ENCODE results near the gene HIF3A.

The HIF3A gene

DNA sequence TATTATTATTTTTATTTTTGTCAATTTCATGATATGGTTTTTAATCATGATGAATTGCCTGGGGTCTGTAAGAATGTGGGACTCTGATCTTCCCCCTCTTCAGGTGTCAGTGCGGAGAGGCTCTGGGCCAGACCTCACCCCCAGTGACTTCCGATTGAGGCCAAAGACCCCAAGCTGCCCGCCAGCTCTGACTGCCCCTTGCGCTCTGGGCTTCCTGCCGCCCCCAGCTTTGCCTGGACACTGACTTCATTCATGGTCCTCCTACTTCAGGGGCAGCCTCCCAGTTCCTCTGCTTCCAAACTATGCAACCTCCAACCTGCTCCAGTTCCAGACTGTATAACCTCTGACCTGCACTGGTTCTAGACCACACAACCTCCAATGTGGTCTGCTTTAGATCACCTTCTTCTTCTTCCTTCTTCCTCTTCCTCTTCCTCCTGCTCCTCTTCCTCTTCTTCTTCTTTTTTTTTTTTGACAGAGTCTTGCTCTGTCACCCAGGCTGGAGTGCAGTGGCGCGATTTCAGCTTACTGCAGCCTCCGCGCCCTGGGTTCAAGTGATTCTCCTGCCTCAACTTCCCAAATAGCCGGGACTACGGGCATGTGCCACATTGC, 43.3 kb downstream of the HIF3A start:
- in situ Hi-C loops (cut with MboI; ENCODE audit: low pct_unique_long_range_greater_than_20kb, low sequenced_read_pairs, unreplicated experiment) = no loop called here
- TF ChIP-seq, protein P1, sequence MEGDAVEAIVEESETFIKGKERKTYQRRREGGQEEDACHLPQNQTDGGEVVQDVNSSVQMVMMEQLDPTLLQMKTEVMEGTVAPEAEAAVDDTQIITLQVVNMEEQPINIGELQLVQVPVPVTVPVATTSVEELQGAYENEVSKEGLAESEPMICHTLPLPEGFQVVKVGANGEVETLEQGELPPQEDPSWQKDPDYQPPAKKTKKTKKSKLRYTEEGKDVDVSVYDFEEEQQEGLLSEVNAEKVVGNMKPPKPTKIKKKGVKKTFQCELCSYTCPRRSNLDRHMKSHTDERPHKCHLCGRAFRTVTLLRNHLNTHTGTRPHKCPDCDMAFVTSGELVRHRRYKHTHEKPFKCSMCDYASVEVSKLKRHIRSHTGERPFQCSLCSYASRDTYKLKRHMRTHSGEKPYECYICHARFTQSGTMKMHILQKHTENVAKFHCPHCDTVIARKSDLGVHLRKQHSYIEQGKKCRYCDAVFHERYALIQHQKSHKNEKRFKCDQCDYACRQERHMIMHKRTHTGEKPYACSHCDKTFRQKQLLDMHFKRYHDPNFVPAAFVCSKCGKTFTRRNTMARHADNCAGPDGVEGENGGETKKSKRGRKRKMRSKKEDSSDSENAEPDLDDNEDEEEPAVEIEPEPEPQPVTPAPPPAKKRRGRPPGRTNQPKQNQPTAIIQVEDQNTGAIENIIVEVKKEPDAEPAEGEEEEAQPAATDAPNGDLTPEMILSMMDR (IDR thresholded peaks at IDR 0.05; ENCODE audit: extremely low read depth, insufficient read depth, missing control alignments) = no peak
- DNase-seq (ENCODE audit: low spot score) = no peak

DNA sequence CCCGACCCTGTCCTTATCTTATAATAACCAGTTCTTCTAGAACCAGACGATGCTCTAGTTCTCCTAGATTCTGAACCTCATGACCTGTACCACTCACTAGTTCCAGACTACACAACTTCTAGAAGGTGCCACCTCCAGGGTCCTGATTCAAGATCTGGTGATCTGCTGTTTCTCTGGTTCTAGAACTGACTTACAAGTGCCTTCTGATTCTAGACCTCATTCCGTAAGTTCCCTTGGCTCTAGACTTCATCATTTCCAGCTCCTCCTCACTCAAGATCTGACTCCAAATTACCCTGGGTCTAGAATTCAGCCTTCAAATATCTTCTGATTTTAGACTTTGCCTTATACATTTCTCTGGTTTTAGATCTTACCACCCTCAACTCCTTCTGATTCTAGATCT, 45.1 kb downstream of the HIF3A start:
- TF ChIP-seq, protein P1 (IDR thresholded peaks at IDR 0.05; ENCODE audit: extremely low read depth, insufficient read depth, missing control alignments) = no peak
- no peak for DNase-seq (ENCODE audit: low spot score)
- in situ Hi-C loops (cut with MboI; ENCODE audit: low pct_unique_long_range_greater_than_20kb, low sequenced_read_pairs, unreplicated experiment) = no loop called here

DNA sequence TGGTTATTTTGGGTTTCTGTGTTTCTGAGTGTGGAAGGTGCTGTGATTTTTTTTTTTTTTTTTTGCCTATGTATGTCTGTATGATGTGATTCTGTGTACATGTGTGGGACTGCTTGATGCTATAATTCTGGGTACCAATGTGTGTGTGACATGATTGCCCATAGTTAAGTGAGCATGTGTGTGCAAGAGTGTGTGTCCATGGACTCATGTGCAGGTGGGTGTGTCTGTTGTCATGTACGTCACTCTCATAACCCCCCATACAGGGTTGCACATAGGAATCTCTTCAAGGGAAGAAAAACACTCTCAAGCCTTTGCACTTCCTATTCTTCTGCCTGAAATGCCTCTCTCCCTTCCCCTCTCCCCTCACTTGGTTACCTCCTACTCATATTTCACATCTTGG, 47.5 kb downstream of the HIF3A start:
- TF ChIP-seq, protein P1 (IDR thresholded peaks at IDR 0.05; ENCODE audit: extremely low read depth, insufficient read depth, missing control alignments) = no peak
- in situ Hi-C loops (cut with MboI; ENCODE audit: low pct_unique_long_range_greater_than_20kb, low sequenced_read_pairs, unreplicated experiment) = no loop called here
- no peak for DNase-seq (ENCODE audit: low spot score)

DNA sequence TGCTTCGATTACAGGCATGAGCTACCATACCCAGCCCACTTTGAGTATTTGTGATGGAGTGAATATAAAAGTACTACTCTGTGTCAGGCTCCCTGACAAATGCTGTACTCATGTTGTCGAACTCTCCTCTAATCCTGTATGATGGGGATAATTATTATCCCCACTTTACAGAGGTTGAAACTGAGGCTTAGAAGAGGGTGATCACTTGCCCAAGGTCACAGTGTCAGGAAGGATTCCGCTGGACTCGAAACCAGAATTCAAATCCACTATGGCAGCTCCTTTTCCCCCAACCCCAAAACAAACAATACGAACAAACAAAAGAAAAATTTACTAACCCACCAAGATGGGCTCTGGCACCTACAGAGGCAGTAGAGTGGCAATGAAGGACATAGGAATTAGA, 48.3 kb downstream of the HIF3A start:
- TF ChIP-seq, protein P1 (IDR thresholded peaks at IDR 0.05; ENCODE audit: extremely low read depth, insufficient read depth, missing control alignments) = no peak
- DNase-seq (ENCODE audit: low spot score) = no peak
- in situ Hi-C loops (cut with MboI; ENCODE audit: low pct_unique_long_range_greater_than_20kb, low sequenced_read_pairs, unreplicated experiment) = no loop called here

DNA sequence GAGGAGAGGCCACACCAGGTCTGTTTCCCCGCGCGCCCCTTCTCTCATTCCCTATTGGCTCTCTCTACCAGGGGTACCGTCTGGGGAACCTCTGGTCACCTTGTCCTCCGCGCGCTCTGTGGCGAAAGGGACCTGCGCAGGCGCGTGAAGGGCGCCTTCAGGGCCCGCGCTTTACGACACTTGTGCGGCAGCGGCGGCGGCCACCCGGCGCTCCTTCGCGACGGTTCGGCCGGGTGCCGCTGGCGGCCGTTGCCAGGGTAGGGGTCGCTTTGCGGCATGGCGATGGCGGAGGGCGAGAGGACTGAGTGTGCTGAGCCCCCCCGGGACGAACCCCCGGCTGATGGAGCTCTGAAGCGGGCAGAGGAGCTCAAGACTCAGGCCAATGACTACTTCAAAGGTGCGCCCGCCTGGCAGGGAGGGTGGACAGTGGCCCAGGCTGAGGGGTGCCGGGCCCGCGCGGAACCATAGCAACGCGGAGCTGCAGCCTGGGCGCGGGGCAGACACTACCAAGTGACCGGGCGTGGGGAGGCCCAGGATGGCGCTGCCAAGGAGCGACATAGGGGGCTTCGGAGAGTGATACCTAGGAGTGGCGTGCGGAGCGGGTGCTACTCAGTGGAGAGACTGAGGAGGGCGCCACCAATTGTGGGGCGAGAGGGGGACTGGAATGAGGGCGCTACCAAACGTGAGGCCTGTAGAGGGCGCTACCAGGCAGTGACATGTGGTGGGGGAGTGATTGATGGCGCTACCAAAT, 50.2 kb downstream of the HIF3A start, which contains the start of gene PPP5C:
TSS of gene PPP5C (plus strand) at position 267 of the 751 bp plus-strand sequence. CDS start at position 277, 10 bp downstream.
- DNase-seq (ENCODE audit: low spot score) = peak; percentile 97
- TF ChIP-seq, protein P1 (IDR thresholded peaks at IDR 0.05; ENCODE audit: extremely low read depth, insufficient read depth, missing control alignments) = peak; percentile 96
- in situ Hi-C loops (cut with MboI; ENCODE audit: low pct_unique_long_range_greater_than_20kb, low sequenced_read_pairs, unreplicated experiment) = no loop called here

DNA sequence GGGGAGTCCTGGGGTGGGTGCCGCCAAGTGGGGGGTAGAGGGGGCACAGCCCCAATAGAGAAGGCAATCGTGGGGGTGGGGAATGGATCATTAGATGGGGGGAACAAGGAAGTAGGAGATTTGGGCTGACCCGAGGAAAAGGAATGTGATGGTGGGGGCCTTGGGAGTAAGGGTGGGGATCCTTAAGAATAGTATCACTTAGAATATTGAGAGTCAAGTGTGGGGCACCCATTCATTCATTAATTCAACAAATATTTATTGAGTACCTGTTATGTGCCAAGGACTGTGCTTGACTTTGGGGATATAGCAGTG, 50.7 kb downstream of the HIF3A start:
- TF ChIP-seq, protein P1 (IDR thresholded peaks at IDR 0.05; ENCODE audit: extremely low read depth, insufficient read depth, missing control alignments) = no peak
- in situ Hi-C loops (cut with MboI; ENCODE audit: low pct_unique_long_range_greater_than_20kb, low sequenced_read_pairs, unreplicated experiment) = no loop called here
- DNase-seq (ENCODE audit: low spot score) = no peak

All from GM13977 (cell line).